IMR-90 (cell line): ENCODE results near the gene ARMS2. TPM values are rescaled to one million over a fixed set of nuclear protein-coding genes. Genes with fewer than 3 reads are reported as not detected.

Experiments used
- ATAC-seq: fragments of 200-7000 bp; cut with Tn5 transposase; 2 replicates; pipeline ENCODE4 v1.9.1; 2020; ENCODE audit warnings: low read depth, mild to moderate bottlenecking, moderate library complexity
- BruUV-seq: library from RNA; stranded (reverse); fragments of 400-500 nt; replicated peaks from 2 replicates; lab custom pipeline; 2021; lab: Mats Ljungman, UMichigan
- CTCF ChIA-PET: fragments of 300-600 bp; formaldehyde crosslinking; extraction: SDS; loops from one replicate; lab custom pipeline; 2021; ENCODE audit warnings: antibody characterized with exemption; lab: Yijun Ruan, JAX
- POLR2A ChIA-PET: fragments of 300-600 bp; sonication (Branson Sonifier 250); formaldehyde crosslinking; loops from one replicate; lab custom pipeline; 2022; ENCODE audit warnings: antibody characterized with exemption; ENCODE audit not compliant: unreplicated experiment; lab: Charles Lee
- DNase-seq: peaks from one replicate; pipeline ENCODE4 v3.0.0; 2013
- H2AFZ ChIP-seq: replicated peaks from 2 replicates; pipeline ENCODE3; 2013; ENCODE audit warnings: low read length, mild to moderate bottlenecking; ENCODE audit not compliant: poor library complexity
- H2AK5ac ChIP-seq: 2 replicates; pipeline ENCODE4 v1.6.1; 2013; ENCODE audit warnings: low read depth, low read length, inconsistent platforms
- H2AK9ac ChIP-seq: replicated peaks from 2 replicates; pipeline ENCODE3; 2013; ENCODE audit warnings: mild to moderate bottlenecking, low read depth, low read length, moderate library complexity; ENCODE audit not compliant: poor library complexity
- H2BK120ac ChIP-seq: 2 replicates; pipeline ENCODE4 v1.6.1; 2013; ENCODE audit warnings: low read depth, low read length, inconsistent platforms
- H2BK15ac ChIP-seq: 3 replicates; pipeline ENCODE4 v1.6.1; 2013; ENCODE audit warnings: low read depth, low read length, inconsistent platforms
- H2BK20ac ChIP-seq: 2 replicates; pipeline ENCODE4 v1.6.1; 2013; ENCODE audit warnings: low read depth, mild to moderate bottlenecking, inconsistent platforms, low read length, moderate library complexity
- H2BK5ac ChIP-seq: 2 replicates; pipeline ENCODE4 v1.6.1; 2013; ENCODE audit warnings: mild to moderate bottlenecking, low read depth, low read length, inconsistent platforms; ENCODE audit not compliant: poor library complexity, severe bottlenecking
- H3K14ac ChIP-seq: replicated peaks from 2 replicates; pipeline ENCODE4 v1.6.1; 2013; ENCODE audit warnings: low read depth, low read length, inconsistent platforms
- H3K18ac ChIP-seq: 2 replicates; pipeline ENCODE4 v1.6.1; 2013; ENCODE audit warnings: low read depth, low read length, control low read depth
- H3K23ac ChIP-seq: 2 replicates; pipeline ENCODE4 v1.6.1; 2013; ENCODE audit warnings: low read depth, low read length, inconsistent platforms
- H3K27ac ChIP-seq: 2 replicates; pipeline ENCODE4 v1.5.1; 2013; ENCODE audit warnings: mild to moderate bottlenecking, control low read depth, low read length; ENCODE audit not compliant: insufficient read depth
- H3K27me3 ChIP-seq: 2 replicates; pipeline ENCODE4 v1.6.1; 2013; ENCODE audit warnings: low read length; ENCODE audit not compliant: control insufficient read depth, insufficient read depth
- H3K36me3 ChIP-seq: 2 replicates; pipeline ENCODE4 v1.6.1; 2013; ENCODE audit warnings: low read length, mixed read lengths; ENCODE audit not compliant: control insufficient read depth, insufficient read depth
- H3K4ac ChIP-seq: 2 replicates; pipeline ENCODE4 v1.6.1; 2013; ENCODE audit warnings: low read depth, low read length, inconsistent platforms
- H3K4me1 ChIP-seq: 2 replicates; pipeline ENCODE4 v1.6.1; 2013; ENCODE audit warnings: low read length, mixed read lengths; ENCODE audit not compliant: control insufficient read depth, insufficient read depth
- H3K4me2 ChIP-seq: 2 replicates; pipeline ENCODE4 v1.6.1; 2013; ENCODE audit warnings: low read depth, mild to moderate bottlenecking, control low read depth, low read length, moderate library complexity
- H3K4me3 ChIP-seq: 2 replicates; pipeline ENCODE4 v1.5.1; 2013; ENCODE audit warnings: low read depth, mild to moderate bottlenecking, control low read depth, low read length, moderate library complexity; ENCODE audit not compliant: insufficient read depth
- H3K56ac ChIP-seq: 2 replicates; pipeline ENCODE4 v1.6.1; 2013; ENCODE audit warnings: low read length, inconsistent platforms; ENCODE audit not compliant: insufficient read depth; ENCODE audit errors: extremely low read depth
- H3K79me1 ChIP-seq, 2 experiments: 2 replicates each; pipeline ENCODE4 v1.6.1; 2013; ENCODE audit warnings: low read length in 2 of 2, inconsistent platforms in 1 of 2, low read depth in 1 of 2
- H3K9ac ChIP-seq: 2 replicates; pipeline ENCODE4 v1.6.1; 2013; ENCODE audit warnings: low read depth, low read length, control low read depth
- H3K9me1 ChIP-seq: 2 replicates; pipeline ENCODE4 v1.6.1; 2013; ENCODE audit warnings: low read length, inconsistent platforms; ENCODE audit not compliant: insufficient read depth
- H3K9me3 ChIP-seq: 2 replicates; pipeline ENCODE4 v1.6.1; 2013; ENCODE audit warnings: low read length; ENCODE audit not compliant: control insufficient read depth, insufficient read depth
- H4K20me1 ChIP-seq: 2 replicates; pipeline ENCODE4 v1.6.1; 2013; ENCODE audit warnings: low read length, inconsistent platforms; ENCODE audit not compliant: insufficient read depth
- H4K5ac ChIP-seq: 2 replicates; pipeline ENCODE4 v1.6.1; 2013; ENCODE audit warnings: mild to moderate bottlenecking, low read depth, low read length, control low read depth
- H4K8ac ChIP-seq, 2 experiments: 2 replicates each; pipeline ENCODE4 v1.6.1; 2013; ENCODE audit warnings: low read depth in 2 of 2, low read length in 2 of 2, control low read depth in 1 of 2, inconsistent platforms in 1 of 2
- H4K91ac ChIP-seq: 2 replicates; pipeline ENCODE4 v1.6.1; 2013; ENCODE audit warnings: low read depth, low read length, inconsistent platforms; ENCODE audit not compliant: insufficient read depth
- MAFK ChIP-seq: IDR thresholded peaks from 2 replicates; pipeline ENCODE4 v1.6.1; 2012; ENCODE audit warnings: low read depth, low read length, improper control_type of control experiment
- SMC3 ChIP-seq: fragments of 150-350 bp; IDR thresholded peaks from 2 replicates; pipeline ENCODE4 v1.6.1; 2016; ENCODE audit warnings: low read depth, mild to moderate bottlenecking, antibody characterized with exemption, low read length, moderate library complexity
- WGBS, 2 experiments: methylation state at CpG; one replicate each; pipeline versions ENCODE4 v1.1.5 to v1.1.7; 2013; ENCODE audit warnings: missing lambda C conversion rate in 2 of 2; ENCODE audit not compliant: insufficient read length in 1 of 2; ENCODE audit errors: extremely low coverage in 2 of 2; 5-methylcytosine and 5-hydroxymethylcytosine counted together
- dilution Hi-C: fragments of 300-500 bp; cut with HindIII; formaldehyde crosslinking; loops from one replicate; pipeline ENCODE4 v1.14.3; 2018; ENCODE audit warnings: low sequenced_read_pairs; ENCODE audit not compliant: unreplicated experiment
- in situ Hi-C: fragments of 300-500 bp; cut with MboI; formaldehyde crosslinking; loops from 3 replicates; pipeline ENCODE4 v1.14.3; 2019; ENCODE audit warnings: low sequenced_read_pairs, inconsistent platforms, mixed read lengths
- intact Hi-C: fragments of 100-400 bp; cut with micrococcal nuclease; formaldehyde crosslinking; loops from 2 replicates; pipeline ENCODE4 v1.10.0; 2022
- polyA plus RNA-seq, 3 experiments: library from polyadenylated mRNA; depleted of rRNA; stranded (reverse); fragments of >200 nt; gene quantifications; 2 replicates each; pipeline ENCODE4 v1.2.3, GENCODE V29; 2012; ENCODE audit warnings: low replicate concordance in 1 of 3
- total RNA-seq: library from RNA; depleted of rRNA; stranded (reverse); fragments of >200 nt; gene quantifications from 2 replicates; pipeline ENCODE4 v1.2.3, GENCODE V29; 2012

Gene ARMS2
- total and polyA plus RNA-seq, 2 of the 4 experiments (the other 2 are of a cell fraction): not detected

DNA sequence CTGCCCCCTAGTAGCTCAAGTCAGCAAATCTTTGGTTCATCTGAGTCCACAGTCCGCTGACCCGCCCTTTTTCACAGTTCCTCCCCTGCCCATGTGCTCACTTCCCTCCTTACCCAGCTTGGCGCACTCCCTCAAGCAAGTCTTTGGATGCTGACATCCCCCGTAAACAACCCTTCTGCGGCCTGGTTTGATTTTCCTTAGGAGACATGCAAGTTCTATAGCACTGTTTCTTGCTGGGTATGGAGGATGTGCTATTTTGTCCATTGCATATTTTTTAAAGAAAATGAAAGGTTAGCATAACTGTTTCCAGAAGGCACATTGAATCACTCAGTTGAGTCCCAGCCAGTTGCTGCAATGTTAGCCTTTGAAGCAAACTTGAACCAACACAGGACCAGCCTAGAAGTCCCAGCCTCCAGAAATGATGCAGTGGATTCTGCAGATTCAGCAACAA lies 45.1 kb downstream of the ARMS2 start:
- H3K18ac ChIP-seq: no peak overlapping the region
- no peak overlapping the region for H3K4me3 ChIP-seq
- no peak overlapping the region for H3K14ac ChIP-seq
- 0 out of 2 replicates have a peak, but pooled peaks have one; percentile 10 for TF ChIP-seq MAFK
- no peak for TF ChIP-seq SMC3
- ATAC-seq (peak; percentile 58), DNase-seq (peak; percentile 65)
- H2AFZ ChIP-seq: no peak overlapping the region
- H3K9me3 ChIP-seq: no peaks in the 10 kb centered on the region
- H2AK9ac ChIP-seq: no peak overlapping the region
- H3K4me2 ChIP-seq: no peak overlapping the region
- no CpG with 5 or more reads among the region's 5 CpGs for WGBS, 2 experiments
- H4K8ac ChIP-seq: no peak overlapping the region
- H2AK5ac ChIP-seq: no peak overlapping the region
- H4K20me1 ChIP-seq: no peaks in the 10 kb centered on the region
- CTCF ChIA-PET: interaction anchor here (0.6 to 1.8 kb wide), 2 partner anchors 66 to 140 kb away, joined by 4 to 5 read pairs; no protein-coding TSS in a partner anchor
- no peak overlapping the region for H4K91ac ChIP-seq
- H2BK20ac ChIP-seq: no peak overlapping the region
- H3K9me1 ChIP-seq: peaks cover 10% of the 10 kb centered on the region
- no peaks in the 10 kb centered on the region for H3K27me3 ChIP-seq
- peaks cover 3% of the 10 kb centered on the region; the same call in 1 of the 2 replicates for H3K36me3 ChIP-seq
- dilution Hi-C loops: no loop called here
- no TSS peak for BruUV-seq
- intact Hi-C loops: no loop called here
- peaks cover 18% of the 10 kb centered on the region for H3K4me1 ChIP-seq
- H2BK15ac ChIP-seq: no peak overlapping the region
- H3K9ac ChIP-seq: no peak overlapping the region
- no peak overlapping the region for H4K5ac ChIP-seq
- no peak overlapping the region for H2BK5ac ChIP-seq
- in situ Hi-C loops: no loop called here
- no peak overlapping the region for H2BK120ac ChIP-seq
- H3K79me1 ChIP-seq: no peaks in the 10 kb centered on the region
- H3K27ac ChIP-seq: no peak overlapping the region; the same call in 1 of the 2 replicates
- no peak overlapping the region for H3K23ac ChIP-seq
- no peak overlapping the region for H3K56ac ChIP-seq
- H3K4ac ChIP-seq: no peak overlapping the region
- POLR2A ChIA-PET: no interaction called here
